Gastroesophageal sphincter (tissue), 4 donors: Measurements from ENCODE around the gene ZPBP2. TPM values are rescaled to one million over a fixed set of nuclear protein-coding genes. Genes with fewer than 3 reads are reported as not detected.
"Not testable (repeated sequence)": the region's sequence is repeated elsewhere in the genome, so short reads cannot be mapped to it uniquely, and the experiment has no call there.

Source experiments
- ATAC-seq: fragments of 150-250 bp; one replicate; pipeline ENCODE4 v1.9.1; 2016; ENCODE audit warnings: mild to moderate bottlenecking, moderate library complexity
- H3K27ac ChIP-seq, 4 donors: fragments of 200-600 bp; sonication (generic) in 3 of 4; 1 replicate in 3 of 4; 2 replicates in 1 of 4; pipeline ENCODE4 v1.5.1; 2016 to 2019
- H3K27me3 ChIP-seq: fragments of 200-600 bp; sonication (generic); one replicate; pipeline ENCODE4 v1.5.1; 2019
- H3K36me3 ChIP-seq, 2 donors: fragments of 200-600 bp; sonication (generic); one replicate each; pipeline ENCODE4 v1.5.1; 2019; ENCODE audit warnings: control low read depth in 1 of 2
- H3K4me1 ChIP-seq, 3 donors: fragments of 200-600 bp; sonication (generic); 1 replicate in 2 of 3; 2 replicates in 1 of 3; pipeline ENCODE4 v1.5.1; 2016 to 2019; ENCODE audit warnings: control low read depth in 2 of 3
- H3K4me3 ChIP-seq, 2 donors: fragments of 200-600 bp; sonication (generic); one replicate each; pipeline ENCODE4 v1.5.1; 2019; ENCODE audit warnings: mild to moderate bottlenecking in 1 of 2, moderate library complexity in 1 of 2
- H3K9me3 ChIP-seq, 3 donors: fragments of 200-600 bp; sonication (generic); one replicate each; pipeline ENCODE4 v1.5.1; 2017 to 2019; ENCODE audit warnings: control low read depth in 2 of 3
- CTCF ChIP-seq, 4 experiments: fragments of 200-600 bp in 2 of 4; fragments of 450-650 bp in 2 of 4; sonication (generic) in 1 of 4; IDR thresholded peaks; one replicate each; pipeline ENCODE4 v1.5.1; 2017 to 2019; ENCODE audit warnings: antibody characterized with exemption in 4 of 4, mild to moderate bottlenecking in 2 of 4, moderate library complexity in 2 of 4
- EP300 ChIP-seq: sonication (generic); formaldehyde crosslinking; IDR thresholded peaks from one replicate; pipeline ENCODE4 v1.6.1; 2017; ENCODE audit warnings: antibody characterized with exemption, mild to moderate bottlenecking
- POLR2A ChIP-seq, 2 donors: fragments of 450-650 bp; IDR thresholded peaks; one replicate each; pipeline ENCODE4 v1.6.1; 2017; ENCODE audit warnings: antibody characterized with exemption in 2 of 2, mild to moderate bottlenecking in 2 of 2, moderate library complexity in 1 of 2
- POLR2AphosphoS5 ChIP-seq: sonication (generic); formaldehyde crosslinking; IDR thresholded peaks from one replicate; pipeline ENCODE4 v1.6.1; 2017; ENCODE audit warnings: antibody characterized with exemption
- WGBS, 2 donors: methylation state at CpG; one replicate each; pipeline ENCODE4 v1.1.5; 2018; ENCODE audit warnings: low coverage in 1 of 2; 5-methylcytosine and 5-hydroxymethylcytosine counted together
- total RNA-seq, 4 donors: library from RNA; depleted of rRNA; stranded (reverse); fragments of >200 nt; gene quantifications; one replicate each; pipeline ENCODE4 v1.1.0, GENCODE V29; 2016

Gene ZPBP2
- total RNA-seq, 4 donors from 2014 or later, result not detected

GRCh38 chr17:39841134-39841683, 26.8 kb upstream of the ZPBP2 start:
- peaks cover 0 to 29% (median 0%) of the 10 kb centered on the region in 3 donors for H3K9me3 ChIP-seq
- no peak for ATAC-seq

GRCh38 chr17:39845052-39845846, 22.8 kb upstream of the ZPBP2 start:
- H3K4me3 ChIP-seq, result no peak overlapping the region
- ATAC-seq, result no peak
- no peaks in the 10 kb centered on the region for H3K9me3 ChIP-seq
- peaks cover 76% of the 10 kb centered on the region for H3K27me3 ChIP-seq
- no peak overlapping the region for H3K27ac ChIP-seq
- no peaks in the 10 kb centered on the region for H3K36me3 ChIP-seq
- 54 to 65% methylated on average over 8 of the region's 8 CpGs for WGBS, 2 donors
- no peak for TF ChIP-seq EP300
- TF ChIP-seq POLR2AphosphoS5, result no peak
- no peak for TF ChIP-seq POLR2A (IDR thresholded peaks at IDR 0.05)
- TF ChIP-seq CTCF (IDR thresholded peaks at IDR 0.05), result no peak
- no peaks in the 10 kb centered on the region for H3K4me1 ChIP-seq

More at GRCh38 chr17:39841134-39841683, 26.8 kb upstream of the ZPBP2 start:
- WGBS, 2 donors, result 17 to 72% methylated on average over 1 to 2 of the region's 2 CpGs
- Histone ChIP-seq H3K27me3 (peaks cover 59% of the 10 kb centered on the region), H3K27ac (no peak overlapping the region), H3K4me3 (no peak overlapping the region), H3K4me1 (no peaks in the 10 kb centered on the region), H3K36me3 (no peaks in the 10 kb centered on the region)
- TF ChIP-seq CTCF (IDR thresholded peaks at IDR 0.05) (no peak), EP300 (no peak)

- TF ChIP-seq POLR2AphosphoS5, result no peak
- TF ChIP-seq POLR2A (IDR thresholded peaks at IDR 0.05), result no peak
- TF ChIP-seq EP300, result no peak
- TF ChIP-seq CTCF (IDR thresholded peaks at IDR 0.05), result no peak
- ATAC-seq, result no peak
- no peaks in the 10 kb centered on the region for H3K36me3 ChIP-seq
- no peak overlapping the region for H3K27ac ChIP-seq
- no peaks in the 10 kb centered on the region for H3K4me1 ChIP-seq
- WGBS, 2 donors, result 61 to 64% methylated on average over 4 of the region's 4 CpGs
- H3K9me3 ChIP-seq, result no peaks in the 10 kb centered on the region
- peaks cover 66% of the 10 kb centered on the region for H3K27me3 ChIP-seq
- no peak overlapping the region for H3K4me3 ChIP-seq
Measured at GRCh38 chr17:39846205-39846604, 21.8 kb upstream of the ZPBP2 start.

GRCh38 chr17:39848600-39848999, 19.4 kb upstream of the ZPBP2 start:
- no peaks in the 10 kb centered on the region for H3K4me1 ChIP-seq
- TF ChIP-seq EP300 (no peak), POLR2AphosphoS5 (no peak), CTCF (IDR thresholded peaks at IDR 0.05) (no peak), POLR2A (IDR thresholded peaks at IDR 0.05) (no peak)
- no peaks in the 10 kb centered on the region for H3K9me3 ChIP-seq
- ATAC-seq, result no peak
- H3K27ac ChIP-seq, result no peak overlapping the region
- WGBS, 2 donors, result 42 to 52% methylated on average over 3 to 4 of the region's 4 CpGs
- H3K36me3 ChIP-seq, result no peaks in the 10 kb centered on the region
- H3K4me3 ChIP-seq, result no peak overlapping the region
- peaks cover 62% of the 10 kb centered on the region for H3K27me3 ChIP-seq

- H3K4me3 ChIP-seq, H3K36me3 ChIP-seq, H3K4me1 ChIP-seq, H3K9me3 ChIP-seq, ATAC-seq, H3K27ac ChIP-seq: not testable (repeated sequence)
- peaks cover 57% of the 10 kb centered on the region for H3K27me3 ChIP-seq
Measured at GRCh38 chr17:39850186-39850585, 17.8 kb upstream of the ZPBP2 start.
